Right ventricle myocardium superior (tissue), 1 donor: ENCODE results near the gene FCHO1. TPM values are rescaled to one million over a fixed set of nuclear protein-coding genes. Genes with fewer than 3 reads are reported as not detected.

Experiments
- ATAC-seq: fragments of 200-7000 bp; cut with Tn5 transposase; one replicate; pipeline ENCODE4 v1.9.1; 2020; ENCODE audit warnings: mild to moderate bottlenecking; ENCODE audit not compliant: poor library complexity
- DNase-seq: peaks from one replicate; pipeline ENCODE4 v3.0.0-alpha.2; 2020
- intact Hi-C: fragments of 100-400 bp; cut with DNase I; formaldehyde crosslinking; loops from one replicate; pipeline ENCODE4 v1.11.2; 2022
- total RNA-seq: library from RNA; stranded (reverse); fragmentation: NEBNext Ultra II Directional; extraction: Animal tissue kit (Norgen Biotek cat#: 25700); gene quantifications from one replicate; pipeline ENCODE4 v1.2.1, GENCODE V29; 2021
- donor health status: DM: no; HTN: yes; CAD: no; lungs with severe emphysema.

Gene FCHO1
- total RNA-seq, 1 donor from 2014 or later, result 0.75 TPM

DNA sequence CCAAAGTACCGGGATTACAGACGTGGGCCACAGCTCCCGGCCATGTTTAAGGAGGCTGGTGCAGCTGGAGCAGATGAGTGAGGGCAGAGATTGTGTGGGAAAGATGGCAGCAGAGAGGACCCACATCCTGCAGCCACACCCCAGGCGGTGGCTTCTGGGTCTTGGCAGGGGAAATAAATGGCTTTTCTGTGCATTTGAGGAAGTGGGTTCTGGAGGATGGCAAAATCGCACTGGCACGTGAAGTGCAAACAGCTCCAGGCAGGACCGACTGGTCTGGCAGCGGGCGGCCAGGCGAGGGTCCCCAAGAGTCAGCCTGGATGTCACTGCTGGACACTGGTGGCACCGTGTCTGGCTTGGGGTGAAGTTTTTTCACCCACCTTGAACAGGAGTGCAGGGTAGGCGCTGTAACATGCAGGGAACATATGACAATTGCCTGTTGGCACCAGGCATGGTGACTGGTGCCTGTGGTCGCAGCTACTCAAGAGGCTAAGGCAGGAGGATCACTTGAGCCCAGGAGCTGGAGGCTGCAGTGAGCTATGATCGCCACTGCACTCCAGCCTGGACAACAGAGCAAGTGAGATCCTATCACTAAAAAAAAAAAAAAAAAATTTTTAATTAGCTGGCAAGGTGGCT is 52.1 kb downstream of the FCHO1 start:
- peak; percentile 36 for ATAC-seq
- DNase-seq, result no peak
- intact Hi-C loops, result no loop called here

- DNase-seq, result no peak
- no peak for ATAC-seq
- intact Hi-C loops, result no loop called here
These were observed 54.1 kb downstream of the FCHO1 start for GRCh38 chr19:17805427-17805826.

GRCh38 chr19:17806945-17807344 is 55.7 kb downstream of the FCHO1 start:
- intact Hi-C loops, result no loop called here
- DNase-seq, result no peak

GRCh38 chr19:17807731-17808316 is 56.5 kb downstream of the FCHO1 start:
- no peak for DNase-seq
- intact Hi-C loops, result no loop called here
- no peak for ATAC-seq

More at GRCh38 chr19:17806945-17807344, 55.7 kb downstream of the FCHO1 start:
- ATAC-seq, result no peak

DNA sequence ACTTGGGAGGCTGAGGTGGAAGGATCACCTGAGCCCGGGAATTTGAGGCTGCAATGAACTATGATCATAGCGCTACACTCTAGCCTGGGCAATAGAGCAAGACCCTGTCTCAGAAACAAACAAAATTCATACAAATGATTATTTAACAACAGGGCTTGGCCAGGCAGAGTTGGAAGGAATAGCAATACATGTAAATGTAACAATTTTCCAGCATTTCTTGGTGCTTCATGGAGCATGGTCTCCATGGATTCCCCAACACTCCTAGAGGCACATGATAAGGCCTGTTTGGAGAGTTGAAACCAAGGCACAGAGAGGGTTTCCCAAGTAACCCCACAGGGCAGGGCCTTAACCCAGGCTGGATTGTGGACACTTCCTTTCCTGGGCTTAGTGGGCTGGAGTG is 59.8 kb downstream of the FCHO1 start:
- intact Hi-C loops, result no loop called here
- DNase-seq (no peak), ATAC-seq (no peak)

DNA sequence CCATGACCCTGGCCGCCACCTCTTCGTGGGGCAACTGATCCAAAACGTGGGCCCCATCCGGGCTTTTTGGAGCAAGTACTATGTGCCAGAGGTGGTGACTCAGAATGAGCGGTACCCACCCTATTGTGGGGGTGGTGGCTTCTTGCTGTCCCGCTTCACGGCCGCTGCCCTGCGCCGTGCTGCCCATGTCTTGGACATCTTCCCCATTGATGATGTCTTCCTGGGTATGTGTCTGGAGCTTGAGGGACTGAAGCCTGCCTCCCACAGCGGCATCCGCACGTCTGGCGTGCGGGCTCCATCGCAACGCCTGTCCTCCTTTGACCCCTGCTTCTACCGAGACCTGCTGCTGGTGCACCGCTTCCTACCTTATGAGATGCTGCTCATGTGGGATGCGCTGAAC is 60.4 kb downstream of the FCHO1 start:
- intact Hi-C loops, result no loop called here
- DNase-seq (no peak), ATAC-seq (no peak)

DNA sequence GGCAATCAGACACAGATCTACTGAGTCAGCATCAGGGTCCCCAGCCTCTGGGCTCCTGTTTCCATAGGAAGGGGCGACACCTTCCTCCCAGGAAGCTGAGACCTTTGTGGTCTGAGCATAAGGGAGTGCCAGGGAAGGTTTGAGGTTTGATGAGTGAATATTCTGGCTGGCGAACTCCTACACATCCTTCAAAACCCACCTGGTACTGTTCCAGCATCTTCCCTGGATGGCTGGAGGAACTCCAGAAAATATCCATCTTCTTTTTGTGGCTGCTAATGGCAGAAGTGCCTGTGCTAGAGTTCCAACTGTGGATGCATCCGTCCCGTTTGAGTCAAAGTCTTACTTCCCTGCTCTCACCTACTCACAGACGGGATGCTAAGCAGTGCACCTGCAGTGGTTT is 60.8 kb downstream of the FCHO1 start:
- ATAC-seq, result no peak
- intact Hi-C loops, result no loop called here
- DNase-seq, result no peak

DNA sequence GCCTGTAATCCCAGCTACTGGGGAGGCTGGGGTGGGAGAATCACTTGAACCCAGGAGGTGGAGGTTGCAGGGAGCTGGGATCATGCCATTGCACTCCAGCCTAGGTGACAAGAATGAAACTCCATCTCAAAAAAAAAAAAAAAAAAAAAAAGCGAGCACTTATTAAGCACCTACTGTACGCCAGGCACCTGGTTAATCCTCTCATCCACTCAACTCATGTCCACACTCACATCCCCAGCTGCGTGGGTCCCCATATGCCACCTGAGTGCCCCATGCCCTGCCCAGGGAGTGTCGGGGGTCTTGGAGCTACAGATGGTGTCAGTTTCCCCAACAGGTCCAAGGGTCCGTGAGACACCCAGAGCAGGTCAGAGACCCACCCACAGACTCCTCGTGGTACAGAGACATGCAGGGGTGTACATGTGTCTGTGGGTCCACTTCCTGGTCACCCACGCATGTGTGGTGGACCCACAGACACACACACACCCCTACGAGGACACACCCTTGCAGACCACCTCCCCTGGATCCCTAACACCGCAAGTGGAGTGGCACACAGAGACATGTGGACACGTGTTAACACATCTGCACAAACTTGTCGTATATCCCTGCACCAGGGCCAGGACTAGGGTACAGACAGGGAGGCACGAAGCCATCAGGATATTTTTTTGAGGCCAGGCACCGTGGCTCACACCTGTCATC is 66.5 kb downstream of the FCHO1 start:
- intact Hi-C loops, result no loop called here
- DNase-seq, result no peak
- no peak for ATAC-seq

- intact Hi-C loops, result no loop called here
- DNase-seq (no peak), ATAC-seq (no peak)
These were observed 69.9 kb downstream of the FCHO1 start, which contains the start of gene INSL3 for GRCh38 chr19:17821190-17821589. TSS of gene INSL3 (minus strand) at chr19:17821519. CDS start at chr19:17821506, 13 bp downstream.

DNA sequence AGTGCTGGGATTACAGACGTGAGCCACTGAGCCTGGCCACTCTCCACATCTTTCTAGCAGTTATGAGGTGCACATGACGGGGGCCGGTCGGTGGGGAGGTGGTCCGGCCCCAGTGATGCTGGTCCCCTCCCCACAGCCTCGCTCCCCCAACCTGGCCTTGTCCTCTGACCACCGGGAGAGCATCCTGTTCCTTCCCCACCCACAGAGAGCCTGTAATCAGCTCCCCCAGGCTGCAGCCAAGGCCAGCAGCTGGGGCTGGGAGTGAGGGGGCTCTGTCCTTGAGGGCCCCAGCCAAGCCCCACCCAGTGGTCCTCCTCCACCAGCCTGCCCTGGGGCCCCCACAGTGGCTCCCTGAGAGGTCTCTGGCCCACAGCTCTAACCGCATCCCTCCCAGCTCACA is 73.1 kb downstream of the FCHO1 start:
- intact Hi-C loops, result no loop called here
- DNase-seq (no peak), ATAC-seq (no peak)

- ATAC-seq, result no peak
- no peak for DNase-seq
- intact Hi-C loops, result no loop called here
These were observed 75.3 kb downstream of the FCHO1 start for GRCh38 chr19:17826508-17827056.

DNA sequence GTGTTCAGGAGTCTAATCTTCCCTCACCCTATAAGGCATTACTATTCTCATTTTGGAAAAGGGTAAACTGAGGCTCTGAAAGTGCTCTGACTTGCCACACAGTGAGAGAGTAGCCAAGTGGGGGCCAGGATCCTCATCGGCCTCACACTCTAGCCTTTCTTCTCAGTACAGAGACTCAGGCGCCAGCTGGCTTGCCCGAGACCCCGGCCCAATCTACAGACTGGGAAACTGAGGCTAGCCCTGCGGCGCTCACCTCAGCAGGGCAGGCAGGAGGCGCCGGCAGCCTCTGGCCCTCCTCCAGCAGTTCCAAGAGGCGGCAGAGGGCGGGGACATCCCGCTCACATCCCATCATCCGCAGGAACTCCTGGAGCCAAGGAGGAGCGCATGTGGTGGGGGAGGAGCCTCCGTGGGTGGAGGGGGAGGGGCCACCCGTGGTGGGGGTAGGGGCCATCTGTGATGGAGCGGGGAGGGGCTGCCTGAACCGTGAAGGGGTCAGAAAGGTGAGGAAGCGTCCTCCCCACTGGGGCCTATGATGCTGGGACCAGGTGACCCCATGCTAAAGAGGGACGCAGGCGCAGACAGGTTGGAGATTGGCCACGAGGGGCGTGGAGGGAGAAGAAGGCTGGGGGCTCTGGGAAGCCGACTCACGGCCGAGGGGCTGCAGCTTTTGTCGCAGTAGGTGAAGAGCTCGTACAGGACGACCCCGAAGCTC is 78.7 kb downstream of the FCHO1 start:
- DNase-seq (no peak), ATAC-seq (no peak)
- intact Hi-C loops, result no loop called here

- DNase-seq (no peak), ATAC-seq (peak; percentile 34)
- intact Hi-C loops, result no loop called here
These were observed 79.5 kb downstream of the FCHO1 start for GRCh38 chr19:17830567-17831418.

- intact Hi-C loops, result no loop called here
- DNase-seq (no peak), ATAC-seq (no peak)
These were observed 80.2 kb downstream of the FCHO1 start for GRCh38 chr19:17831419-17831888.

DNA sequence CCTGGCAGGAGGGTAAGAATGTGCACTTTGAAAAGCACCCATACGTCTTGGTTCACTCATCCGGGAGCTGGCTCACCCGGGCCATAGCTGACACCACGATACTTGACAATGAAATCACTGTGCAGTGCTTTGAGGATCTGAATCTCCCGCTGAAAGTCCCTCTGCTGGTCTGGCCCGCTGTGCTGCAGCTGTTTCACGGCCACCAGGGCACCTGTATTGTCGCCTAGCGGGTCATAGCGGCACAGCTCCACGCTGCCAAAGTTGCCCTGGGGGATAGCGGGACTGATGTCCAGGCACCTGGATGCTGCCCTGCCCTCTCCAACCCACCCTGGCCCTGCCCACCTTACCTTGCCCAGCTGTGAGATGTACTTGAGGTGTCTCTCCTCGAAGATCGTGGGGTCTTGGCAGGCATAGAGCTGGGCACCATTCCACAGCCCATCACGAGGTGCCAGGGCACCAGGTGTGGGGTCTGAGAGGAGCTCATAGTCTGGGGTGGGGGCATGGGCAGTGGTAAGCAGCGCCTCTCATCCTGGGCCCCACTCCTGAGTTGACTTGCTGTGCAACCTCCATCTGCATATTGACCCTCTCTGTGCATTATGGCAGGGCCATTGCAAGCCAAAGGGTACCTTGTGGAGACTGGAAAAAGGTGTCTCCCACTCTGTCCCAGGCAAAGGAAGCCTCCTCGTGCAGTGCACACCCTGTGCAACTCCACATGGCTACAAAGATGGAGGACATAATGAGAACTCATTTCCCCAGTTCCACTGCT is 81.3 kb downstream of the FCHO1 start:
- intact Hi-C loops, result no loop called here
- no peak for ATAC-seq
- DNase-seq, result no peak

- no peak for ATAC-seq
- no peak for DNase-seq
- intact Hi-C loops, result no loop called here
These were observed 83.3 kb downstream of the FCHO1 start for GRCh38 chr19:17834350-17835181.
